Panc1 (cell line): Measurements from ENCODE around the gene ATXN1. TPM values are rescaled to one million over a fixed set of nuclear protein-coding genes. Genes with fewer than 3 reads are reported as not detected.

Experiments used
- ATAC-seq: fragments of 200-7000 bp; cut with Tn5 transposase; 2 replicates; pipeline ENCODE4 v1.9.1; 2020; ENCODE audit warnings: mild to moderate bottlenecking, moderate library complexity
- BruUV-seq: library from RNA; stranded (reverse); fragments of 400-500 nt; replicated peaks from 2 replicates; lab custom pipeline; 2021; lab: Mats Ljungman, UMichigan
- CTCF ChIA-PET: fragments of 300-600 bp; sonication (Branson Sonifier 250); formaldehyde crosslinking; loops from one replicate; lab custom pipeline; 2022; ENCODE audit warnings: antibody characterized with exemption; lab: Charles Lee
- POLR2A ChIA-PET: fragments of 300-600 bp; sonication (Branson Sonifier 250); formaldehyde crosslinking; loops from one replicate; lab custom pipeline; 2022; ENCODE audit warnings: antibody characterized with exemption; lab: Charles Lee
- DNase-seq: peaks from one replicate; pipeline ENCODE4 v3.0.0-alpha.2; 2010; ENCODE audit warnings: low read depth, low spot score
- H3K27ac ChIP-seq: 2 replicates; pipeline ENCODE4 v1.5.1; 2011; ENCODE audit warnings: mild to moderate bottlenecking, low read length, inconsistent platforms
- H3K27me3 ChIP-seq: fragments of 200-500 bp; sonication (Bioruptor generic); 2 replicates; pipeline ENCODE4 v1.6.0; 2014; ENCODE audit warnings: low read length, inconsistent platforms; ENCODE audit not compliant: control insufficient read depth, insufficient read depth
- H3K36me3 ChIP-seq: fragments of 200-500 bp; sonication (Bioruptor generic); 2 replicates; pipeline ENCODE4 v1.5.1; 2014; ENCODE audit warnings: inconsistent platforms, mild to moderate bottlenecking, low read length, moderate library complexity; ENCODE audit not compliant: control insufficient read depth, insufficient read depth
- H3K4me1 ChIP-seq: 2 replicates; pipeline ENCODE4 v1.5.1; 2011; ENCODE audit warnings: inconsistent platforms, mild to moderate bottlenecking, low read length, moderate library complexity; ENCODE audit not compliant: control insufficient read depth, insufficient read depth
- H3K4me3 ChIP-seq, 2 experiments: 2 replicates each; pipeline ENCODE4 v1.5.1; 2011 to 2012; ENCODE audit warnings: low read depth in 2 of 2, low read length in 2 of 2, mild to moderate bottlenecking in 2 of 2, inconsistent platforms in 1 of 2, moderate library complexity in 1 of 2
- H3K9me3 ChIP-seq: fragments of 200-500 bp; sonication (Bioruptor generic); 2 replicates; pipeline ENCODE4 v1.5.1; 2014; ENCODE audit warnings: low read depth, mild to moderate bottlenecking, inconsistent platforms, low read length, moderate library complexity; ENCODE audit not compliant: control insufficient read depth, insufficient read depth
- POLR2AphosphoS5 ChIP-seq: IDR thresholded peaks from 2 replicates; pipeline ENCODE4 v1.6.1; 2012; ENCODE audit warnings: mild to moderate bottlenecking, low read depth, low read length, moderate library complexity
- SIN3A ChIP-seq: IDR thresholded peaks from 2 replicates; pipeline ENCODE4 v1.6.1; 2012; ENCODE audit warnings: low read depth, mild to moderate bottlenecking, low read length, moderate library complexity, borderline replicate concordance; ENCODE audit not compliant: insufficient read depth
- TCF7L2 ChIP-seq: IDR thresholded peaks from 2 replicates; pipeline ENCODE4 v1.6.1; 2011; ENCODE audit warnings: mild to moderate bottlenecking, low read depth, low read length, inconsistent platforms
- in situ Hi-C: cut with HindIII; loops from 2 replicates; pipeline ENCODE4 v1.10.0; 2016; ENCODE audit warnings: low sequenced_read_pairs, low pct_unique_long_range_greater_than_20kb
- intact Hi-C: fragments of 100-400 bp; cut with micrococcal nuclease; formaldehyde crosslinking; loops from one replicate; pipeline ENCODE4 v1.10.0; 2022; ENCODE audit not compliant: unreplicated experiment
- total RNA-seq: library from RNA; stranded (reverse); gene quantifications from one replicate; pipeline ENCODE4 v1.2.1, GENCODE V29; 2021; ENCODE audit not compliant: unreplicated experiment
- TF ChIP-seq, protein P1 (sequence below): fragments of 450-650 bp; IDR thresholded peaks from 2 replicates; pipeline ENCODE4 v1.5.1; 2017; ENCODE audit warnings: mild to moderate bottlenecking
- TF ChIP-seq, protein P2 (sequence below), 2 experiments: IDR thresholded peaks; 2 replicates each; pipeline ENCODE4 v1.6.1; 2011 to 2012; ENCODE audit warnings: low read depth in 2 of 2, control low read depth in 1 of 2, low read length in 1 of 2, mild to moderate bottlenecking in 1 of 2, moderate library complexity in 1 of 2; ENCODE audit not compliant: insufficient read depth in 1 of 2

Gene ATXN1
- total RNA-seq, 1 experiment from 2014 or later: 67.1 TPM

DNA sequence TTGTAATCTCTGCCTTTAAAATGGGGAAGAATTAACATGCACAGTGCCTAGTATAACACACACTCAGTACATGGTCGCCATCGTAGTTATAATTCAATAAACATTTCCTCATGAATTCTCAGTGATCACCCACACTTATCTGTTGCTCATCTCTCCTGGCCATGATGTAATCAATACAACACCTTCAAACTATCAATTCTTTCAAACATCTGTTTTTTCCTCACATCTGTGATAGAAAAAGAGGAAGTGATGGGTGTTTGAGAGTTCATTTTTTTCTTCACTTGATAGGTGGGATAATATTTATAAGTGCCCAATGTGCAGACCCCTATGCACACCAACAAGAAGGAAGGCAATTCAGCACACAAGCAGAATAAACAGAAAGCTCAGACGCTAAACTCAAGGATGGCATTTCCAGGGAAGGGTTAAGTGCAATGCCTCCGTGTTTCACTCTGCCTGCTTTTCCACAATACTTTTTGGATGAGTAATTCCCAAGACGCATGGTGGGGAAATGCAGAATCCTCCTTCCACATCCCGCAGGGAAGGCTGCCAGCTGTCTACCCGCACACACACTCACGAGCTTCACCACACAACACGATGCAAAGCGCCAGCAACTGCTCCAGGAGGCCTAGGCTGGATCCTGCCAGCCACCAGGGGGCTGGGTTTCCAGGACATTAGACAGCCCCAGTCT, 422.5 kb downstream of the ATXN1 start:
- ATAC-seq (peak; percentile 92), DNase-seq (peak; percentile 72)
- Histone ChIP-seq H3K4me1 (peaks cover 9% of the 10 kb centered on the region), H3K27ac (no peak overlapping the region), H3K36me3 (no peaks in the 10 kb centered on the region), H3K9me3 (no peaks in the 10 kb centered on the region), H3K4me3 (no peak overlapping the region), H3K27me3 (no peaks in the 10 kb centered on the region)
- ChIA-PET CTCF (interaction anchor here (1.0 kb wide), 1 partner anchor 11 kb away, joined by 3 read pairs; no protein-coding TSS in a partner anchor), POLR2A (interaction anchor here (0.6 kb wide), 1 partner anchor 55 kb away, joined by 5 read pairs; no protein-coding TSS in a partner anchor)
- TF ChIP-seq, protein P1, sequence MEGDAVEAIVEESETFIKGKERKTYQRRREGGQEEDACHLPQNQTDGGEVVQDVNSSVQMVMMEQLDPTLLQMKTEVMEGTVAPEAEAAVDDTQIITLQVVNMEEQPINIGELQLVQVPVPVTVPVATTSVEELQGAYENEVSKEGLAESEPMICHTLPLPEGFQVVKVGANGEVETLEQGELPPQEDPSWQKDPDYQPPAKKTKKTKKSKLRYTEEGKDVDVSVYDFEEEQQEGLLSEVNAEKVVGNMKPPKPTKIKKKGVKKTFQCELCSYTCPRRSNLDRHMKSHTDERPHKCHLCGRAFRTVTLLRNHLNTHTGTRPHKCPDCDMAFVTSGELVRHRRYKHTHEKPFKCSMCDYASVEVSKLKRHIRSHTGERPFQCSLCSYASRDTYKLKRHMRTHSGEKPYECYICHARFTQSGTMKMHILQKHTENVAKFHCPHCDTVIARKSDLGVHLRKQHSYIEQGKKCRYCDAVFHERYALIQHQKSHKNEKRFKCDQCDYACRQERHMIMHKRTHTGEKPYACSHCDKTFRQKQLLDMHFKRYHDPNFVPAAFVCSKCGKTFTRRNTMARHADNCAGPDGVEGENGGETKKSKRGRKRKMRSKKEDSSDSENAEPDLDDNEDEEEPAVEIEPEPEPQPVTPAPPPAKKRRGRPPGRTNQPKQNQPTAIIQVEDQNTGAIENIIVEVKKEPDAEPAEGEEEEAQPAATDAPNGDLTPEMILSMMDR: peak; percentile 70
- no peak for TF ChIP-seq TCF7L2
- in situ Hi-C loops: no loop called here
- no TSS peak for BruUV-seq
- intact Hi-C loops: loop anchor here (10.0 kb wide), 1 partner anchor 426 kb away; the partner anchor contains the start of gene ATXN1

DNA sequence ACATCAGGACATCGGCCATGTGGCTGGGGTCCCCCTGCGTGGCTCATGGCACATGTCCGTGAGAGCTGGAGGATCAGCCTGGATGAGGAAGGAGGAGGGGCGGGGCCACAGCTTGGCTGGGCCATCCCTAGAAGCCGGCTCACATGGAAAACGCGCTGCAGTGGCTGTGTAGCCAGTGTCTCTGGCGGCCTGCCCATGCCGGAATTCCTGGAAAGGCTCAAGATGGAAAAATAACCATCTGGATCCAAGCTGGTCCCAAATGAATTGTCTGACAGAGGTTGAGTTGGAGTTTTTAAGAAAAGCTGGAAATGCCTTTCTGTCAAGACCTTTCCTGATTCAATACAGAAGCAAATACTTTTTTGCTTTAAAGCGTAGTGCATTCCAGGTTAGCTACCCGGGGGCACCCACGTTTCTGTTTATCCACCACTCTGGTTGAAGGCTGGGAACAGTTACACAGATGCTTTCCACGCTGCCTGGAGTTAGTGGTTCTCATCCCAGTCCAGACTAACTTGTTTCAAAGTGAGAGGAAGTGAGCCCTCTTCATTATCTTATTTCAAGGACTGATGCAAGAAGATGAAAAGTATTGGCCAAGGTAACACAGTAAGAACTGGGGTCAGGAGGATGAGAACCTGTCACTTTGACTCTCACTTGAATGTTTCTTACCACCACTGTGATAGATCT, 423.8 kb downstream of the ATXN1 start:
- Histone ChIP-seq H3K36me3 (no peaks in the 10 kb centered on the region), H3K4me3 (no peak overlapping the region), H3K9me3 (no peaks in the 10 kb centered on the region), H3K4me1 (peaks cover 10% of the 10 kb centered on the region), H3K27me3 (no peaks in the 10 kb centered on the region), H3K27ac (no peak overlapping the region)
- no TSS peak for BruUV-seq
- ATAC-seq (no peak), DNase-seq (no peak)
- in situ Hi-C loops: no loop called here
- intact Hi-C loops: loop anchor here (10.0 kb wide), 1 partner anchor 427 kb away; the partner anchor contains the start of gene ATXN1
- TF ChIP-seq, protein P2, sequence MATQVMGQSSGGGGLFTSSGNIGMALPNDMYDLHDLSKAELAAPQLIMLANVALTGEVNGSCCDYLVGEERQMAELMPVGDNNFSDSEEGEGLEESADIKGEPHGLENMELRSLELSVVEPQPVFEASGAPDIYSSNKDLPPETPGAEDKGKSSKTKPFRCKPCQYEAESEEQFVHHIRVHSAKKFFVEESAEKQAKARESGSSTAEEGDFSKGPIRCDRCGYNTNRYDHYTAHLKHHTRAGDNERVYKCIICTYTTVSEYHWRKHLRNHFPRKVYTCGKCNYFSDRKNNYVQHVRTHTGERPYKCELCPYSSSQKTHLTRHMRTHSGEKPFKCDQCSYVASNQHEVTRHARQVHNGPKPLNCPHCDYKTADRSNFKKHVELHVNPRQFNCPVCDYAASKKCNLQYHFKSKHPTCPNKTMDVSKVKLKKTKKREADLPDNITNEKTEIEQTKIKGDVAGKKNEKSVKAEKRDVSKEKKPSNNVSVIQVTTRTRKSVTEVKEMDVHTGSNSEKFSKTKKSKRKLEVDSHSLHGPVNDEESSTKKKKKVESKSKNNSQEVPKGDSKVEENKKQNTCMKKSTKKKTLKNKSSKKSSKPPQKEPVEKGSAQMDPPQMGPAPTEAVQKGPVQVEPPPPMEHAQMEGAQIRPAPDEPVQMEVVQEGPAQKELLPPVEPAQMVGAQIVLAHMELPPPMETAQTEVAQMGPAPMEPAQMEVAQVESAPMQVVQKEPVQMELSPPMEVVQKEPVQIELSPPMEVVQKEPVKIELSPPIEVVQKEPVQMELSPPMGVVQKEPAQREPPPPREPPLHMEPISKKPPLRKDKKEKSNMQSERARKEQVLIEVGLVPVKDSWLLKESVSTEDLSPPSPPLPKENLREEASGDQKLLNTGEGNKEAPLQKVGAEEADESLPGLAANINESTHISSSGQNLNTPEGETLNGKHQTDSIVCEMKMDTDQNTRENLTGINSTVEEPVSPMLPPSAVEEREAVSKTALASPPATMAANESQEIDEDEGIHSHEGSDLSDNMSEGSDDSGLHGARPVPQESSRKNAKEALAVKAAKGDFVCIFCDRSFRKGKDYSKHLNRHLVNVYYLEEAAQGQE (IDR thresholded peaks at IDR 0.05; ENCODE audit: insufficient read depth in 1 of 2, low read depth in 2 of 2, low read length in 1 of 2): no peak
- no peak for TF ChIP-seq TCF7L2
- TF ChIP-seq, protein P1: no peak
- no peak for TF ChIP-seq SIN3A
- TF ChIP-seq POLR2AphosphoS5: no peak
- CTCF ChIA-PET: interaction anchor here (0.9 kb wide), 1 partner anchor 17 kb away, joined by 3 read pairs; no protein-coding TSS in a partner anchor
- POLR2A ChIA-PET: no interaction called here
